Erythroblast (primary cell): ENCODE results near the gene SYN1.

Experiments
- GATA1 ChIP-seq: IDR thresholded peaks from 2 replicates; pipeline ENCODE4 v1.6.1; 2011; ENCODE audit warnings: low read depth, mild to moderate bottlenecking, control low read depth, low read length, moderate library complexity
- POLR2A ChIP-seq: IDR thresholded peaks from 2 replicates; pipeline ENCODE4 v1.6.1; 2011; ENCODE audit warnings: mild to moderate bottlenecking, low read length

- no peak for TF ChIP-seq POLR2A
- TF ChIP-seq GATA1: no peak
Measured at GRCh38 chrX:47645530-47645929, 25.9 kb upstream of the SYN1 start.
